IPS-NIHi7 (cell line): ENCODE data around the gene OLFML2A.

Source experiments
- DNase-seq: peaks from one replicate; pipeline ENCODE4 v3.0.0; 2012; ENCODE audit warnings: mixed read lengths; ENCODE audit errors: extremely low spot score

Gene OLFML2A

DNA sequence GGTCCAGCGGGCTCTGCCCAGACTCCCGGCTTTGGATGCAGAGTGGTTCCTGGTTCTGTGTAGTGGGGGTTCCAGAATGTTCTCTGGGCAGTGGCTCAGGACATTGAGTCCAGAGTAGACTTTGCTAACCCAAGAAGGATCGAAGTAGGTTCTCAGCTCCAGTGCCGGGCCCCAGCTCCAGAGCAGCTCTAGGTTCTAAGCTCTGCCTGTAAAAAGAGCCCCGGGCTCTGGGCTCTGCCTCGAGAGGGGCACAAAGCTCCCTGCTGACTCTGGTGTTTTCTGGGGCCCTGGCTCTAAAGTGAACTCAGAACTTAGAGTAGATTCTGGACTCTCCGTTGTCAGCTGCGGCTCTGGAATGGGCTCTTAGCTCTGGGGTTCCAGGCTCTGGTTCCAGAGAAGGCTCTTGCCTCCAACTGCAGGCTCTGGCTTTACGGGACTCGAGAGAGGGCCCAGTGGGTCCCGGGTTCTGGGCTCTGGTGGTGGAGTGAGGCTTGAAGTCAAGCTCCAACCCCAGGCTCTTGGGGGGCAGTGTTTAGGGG lies 76.7 kb downstream of the OLFML2A start:
- no peak for DNase-seq

DNA sequence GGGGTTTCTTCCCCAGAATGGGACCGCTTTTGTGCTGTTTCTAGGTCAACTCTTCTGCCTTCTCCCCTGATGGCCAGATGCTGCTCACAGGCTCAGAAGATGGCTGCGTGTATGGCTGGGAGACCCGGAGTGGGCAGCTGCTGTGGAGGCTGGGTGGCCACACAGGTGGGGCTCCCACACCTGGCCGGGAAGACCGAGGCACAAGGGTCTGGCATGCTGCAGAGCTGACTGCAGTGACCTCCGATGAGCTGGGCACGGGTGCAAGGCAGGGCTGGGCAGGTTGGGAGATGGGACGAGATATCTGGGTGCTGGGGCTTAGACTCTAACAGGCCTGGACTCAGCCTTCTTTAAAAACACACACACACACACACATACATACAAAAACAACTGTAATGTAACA lies 77.2 kb downstream of the OLFML2A start:
- no peak for DNase-seq

DNA sequence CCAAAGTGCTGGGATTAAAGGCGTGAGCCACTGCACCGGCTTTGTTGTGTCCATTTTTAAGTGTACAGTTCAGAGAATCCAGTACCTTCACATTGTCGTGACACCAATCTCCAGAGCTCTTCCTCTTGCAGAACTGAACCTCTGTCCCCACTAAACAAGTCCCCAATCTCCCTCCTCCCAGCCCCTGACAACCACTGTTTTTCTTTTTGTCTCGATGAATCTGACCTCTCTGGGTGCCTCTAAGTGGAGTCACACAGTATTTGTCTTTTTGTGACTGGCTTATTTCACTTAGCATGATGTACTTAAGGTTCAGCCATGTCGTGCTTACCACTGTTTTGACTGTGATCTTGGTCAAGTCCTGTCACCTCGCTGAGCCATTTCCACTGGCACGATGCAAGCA lies 77.9 kb downstream of the OLFML2A start:
- no peak for DNase-seq

DNA sequence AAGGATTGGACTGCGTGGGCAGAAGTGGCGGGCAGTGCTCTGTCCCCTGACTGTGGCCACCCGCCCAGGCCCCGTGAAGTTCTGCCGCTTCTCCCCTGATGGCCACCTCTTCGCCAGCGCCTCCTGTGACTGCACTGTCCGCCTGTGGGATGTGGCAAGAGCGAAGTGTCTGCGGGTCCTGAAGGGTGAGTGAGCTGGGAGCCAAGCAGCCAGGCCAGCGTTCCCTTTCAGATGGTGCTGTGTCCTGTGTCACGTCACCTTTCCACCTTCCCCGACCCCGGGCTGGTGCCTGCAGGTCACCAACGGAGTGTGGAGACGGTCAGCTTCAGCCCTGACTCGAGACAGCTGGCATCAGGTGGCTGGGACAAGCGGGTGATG lies 78.6 kb downstream of the OLFML2A start:
- DNase-seq, result no peak

DNA sequence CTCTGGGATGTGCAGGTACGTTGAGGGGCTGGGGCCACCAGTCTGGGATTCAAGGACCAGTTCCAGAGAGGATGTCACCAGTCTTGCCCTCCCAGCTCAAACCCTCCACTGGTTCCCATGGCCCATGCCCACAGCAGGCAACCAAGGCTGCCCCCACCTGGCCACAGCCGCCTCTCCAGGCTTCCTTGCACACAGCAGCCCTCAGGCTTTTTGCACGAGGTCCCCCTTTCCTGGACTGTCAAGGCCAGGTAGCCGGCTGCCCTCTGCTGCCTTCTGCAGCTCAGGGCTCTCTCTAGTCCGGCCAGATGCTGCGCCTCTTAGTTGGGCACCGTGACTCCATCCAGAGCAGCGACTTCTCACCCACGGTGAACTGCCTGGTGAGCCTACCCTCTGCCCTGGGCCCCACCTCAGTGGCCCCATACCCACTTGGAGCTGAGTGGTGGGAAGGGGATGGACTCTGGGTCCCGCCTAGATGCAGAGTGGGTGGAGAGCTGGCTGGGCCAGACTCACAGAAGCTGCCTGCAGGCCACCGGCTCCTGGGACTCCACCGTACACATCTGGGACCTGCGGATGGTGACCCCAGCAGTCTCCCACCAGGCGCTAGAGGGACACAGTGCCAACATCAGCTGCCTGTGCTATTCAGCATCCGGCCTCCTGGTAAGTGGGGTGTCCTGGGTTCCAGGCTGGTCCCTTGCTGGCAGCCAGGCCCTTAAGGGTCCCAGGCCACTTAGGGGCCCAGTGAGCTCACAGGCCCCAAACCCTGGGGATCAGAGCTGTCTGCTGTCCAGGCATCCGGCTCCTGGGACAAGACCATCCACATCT lies 79.2 kb downstream of the OLFML2A start:
- peak; percentile 82 for DNase-seq

DNA sequence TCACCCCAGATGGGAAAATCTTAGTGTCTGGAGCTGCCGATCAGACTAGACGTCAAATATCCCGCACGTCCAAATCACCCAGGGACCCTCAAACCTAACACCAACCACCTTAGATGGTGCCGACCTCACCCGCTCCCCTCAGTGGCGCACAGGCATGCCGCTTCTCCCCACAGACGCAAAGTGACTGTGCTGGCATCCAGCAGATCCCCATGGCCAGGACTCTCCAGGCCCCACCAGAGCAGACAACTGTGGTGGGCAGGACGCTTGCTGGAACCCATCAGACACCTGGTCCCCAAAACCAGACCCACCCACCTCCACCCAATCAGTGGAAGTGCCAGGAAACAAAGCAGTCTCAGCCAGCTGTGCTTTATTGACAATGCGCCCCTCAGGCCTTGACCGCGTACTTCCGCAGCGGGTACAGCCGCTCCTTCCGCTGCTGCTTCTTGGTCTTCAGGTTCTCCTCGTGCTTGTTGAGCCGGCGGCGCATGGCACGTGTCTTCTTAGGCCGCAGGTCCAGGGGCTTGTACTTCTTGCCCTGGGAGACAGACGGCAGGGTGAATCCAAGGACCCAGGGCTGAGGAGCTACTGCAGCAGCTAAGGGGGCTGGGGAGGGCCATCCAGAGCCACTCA lies 80.7 kb downstream of the OLFML2A start:
- DNase-seq, result no peak

- no peak for DNase-seq
These were observed 81.6 kb downstream of the OLFML2A start for GRCh38 chr9:124858330-124859046.

- DNase-seq, result no peak
These were observed 83.1 kb downstream of the OLFML2A start for GRCh38 chr9:124859803-124860581.

DNA sequence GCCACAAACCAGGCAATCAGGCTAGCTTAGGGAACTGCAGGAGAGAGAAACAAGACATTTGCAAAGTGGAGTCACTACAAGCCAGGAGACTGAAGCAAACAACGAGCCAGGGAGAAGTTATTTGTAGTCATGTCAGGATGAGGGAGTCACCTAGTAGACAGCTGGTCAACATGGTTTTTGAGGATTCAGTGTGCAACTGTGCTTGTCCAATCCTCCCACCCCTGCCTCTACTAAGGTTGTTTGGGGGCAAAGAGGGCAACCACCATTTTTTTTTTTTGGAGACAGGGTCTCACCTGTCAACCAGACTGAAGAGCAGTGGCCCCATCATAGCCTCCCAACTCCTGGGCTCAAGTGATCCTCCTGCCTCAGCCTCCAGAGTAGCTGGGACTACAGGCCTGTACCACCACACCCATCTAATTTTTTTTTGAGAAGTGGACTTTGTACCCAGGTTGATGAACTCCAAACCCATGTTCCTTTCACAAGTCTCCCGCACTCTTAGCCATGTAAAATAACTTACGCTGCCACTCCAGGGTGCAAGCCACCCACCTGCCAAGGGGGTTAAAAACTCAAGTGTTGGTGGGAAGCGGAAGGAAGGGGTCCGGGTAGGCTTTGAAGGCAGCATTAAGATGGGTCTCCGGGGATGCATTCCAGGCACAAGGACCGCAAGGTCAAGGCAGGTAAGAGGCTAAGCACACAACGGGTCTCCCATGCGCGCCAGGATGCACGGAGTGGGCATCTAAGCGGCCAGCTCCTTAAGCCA lies 83.8 kb downstream of the OLFML2A start:
- DNase-seq, result no peak

DNA sequence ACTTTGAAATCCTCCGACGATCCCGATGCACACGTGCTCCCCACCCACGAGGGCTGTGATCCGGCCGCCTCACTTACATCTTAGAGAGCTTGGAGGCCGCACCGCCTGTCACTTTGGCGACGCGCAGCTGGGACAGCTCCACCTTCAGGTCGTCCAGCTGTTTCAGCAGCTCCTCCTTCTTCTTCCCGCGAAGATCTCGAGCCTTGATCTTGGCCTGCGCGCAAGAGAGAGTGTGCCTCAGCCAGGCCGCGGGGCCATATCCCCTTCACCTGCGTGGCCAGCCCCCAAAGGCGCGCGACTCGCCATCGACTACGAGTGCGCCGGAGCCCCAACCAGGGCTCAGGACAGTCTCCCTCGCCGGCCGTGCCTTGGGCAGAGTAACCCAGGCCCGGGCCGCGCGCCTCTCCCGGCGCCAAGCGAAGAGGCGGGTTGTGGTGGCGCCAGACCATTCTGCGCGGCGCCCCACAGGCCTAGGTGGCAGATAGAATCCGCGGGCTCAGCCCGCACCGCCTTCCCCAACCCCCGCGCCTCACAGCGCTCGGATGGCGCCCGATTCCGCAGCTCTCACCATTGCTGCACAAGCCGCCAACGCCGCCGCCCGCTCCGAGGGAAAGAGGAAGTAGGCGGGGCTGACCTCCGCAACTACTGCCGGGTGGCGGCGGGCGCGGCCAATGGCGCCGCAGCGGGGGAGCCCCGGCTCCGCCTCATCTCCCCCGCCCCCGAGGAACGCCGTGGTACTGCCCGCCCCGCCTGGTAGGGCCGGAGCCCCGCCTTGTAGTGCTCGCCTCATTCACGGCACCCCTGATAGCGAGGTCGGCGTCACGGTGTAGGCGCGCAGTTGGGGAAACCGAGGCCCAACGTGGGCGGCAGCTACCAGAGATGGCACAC lies 84.7 kb downstream of the OLFML2A start, which contains the start of the genes ARPC5L and RPL35:
ARPC5L (plus strand) TSS at position 789 of the 888 bp plus-strand sequence. CDS start 7,161 bp downstream, outside the sequence.
RPL35 (minus strand) TSS at position 616 of the 888 bp plus-strand sequence; CDS start at position 571, 45 bp downstream.
- DNase-seq, result peak; percentile 98

- DNase-seq, result no peak
These were observed 86.5 kb downstream of the OLFML2A start for GRCh38 chr9:124863371-124863871.
